Measurements from ENCODE around the gene SIPA1L3. TPM values are rescaled to one million over a fixed set of nuclear protein-coding genes. Genes with fewer than 3 reads are reported as not detected.
A peak's percentile ranks its signal among the peaks of the same experiment; 100 is the strongest.

Gene SIPA1L3
- total and polyA plus RNA-seq, 2 experiments from 2014 or later: 15.7 to 54.1 TPM

GRCh38 chr19:37980419-37981170, 73.6 kb downstream of the SIPA1L3 start:
- peak overlapping the region; percentile 71 for H3K27ac Mint-ChIP-seq
- peaks cover 56% of the 10 kb centered on the region for H3K79me2 ChIP-seq (replicated peaks; ENCODE audit: insufficient read depth)
- TF ChIP-seq REST (IDR thresholded peaks at IDR 0.05; ENCODE audit: unreplicated experiment) (no peak), ZNF114 (CRISPR knock-in tag; IDR thresholded peaks at IDR 0.05) (no peak), STAT1 (IDR thresholded peaks at IDR 0.05; ENCODE audit: unreplicated experiment) (no peak), CTCF (conservative IDR thresholded peaks at IDR 0.05; ENCODE audit: low read depth in 2 of 2) (no peak), EZH2phosphoT487 (IDR thresholded peaks at IDR 0.05; ENCODE audit: unreplicated experiment) (no peak), EZH2 (IDR thresholded peaks at IDR 0.05; ENCODE audit: low read depth, unreplicated experiment) (no peak)

GRCh38 chr19:37981785-37982475, 74.9 kb downstream of the SIPA1L3 start:
- H3K27ac Mint-ChIP-seq: no peak overlapping the region; the same call in 1 of the 2 replicates
- TF ChIP-seq JUNB (IDR thresholded peaks at IDR 0.05; ENCODE audit: unreplicated experiment) (no peak), REST (IDR thresholded peaks at IDR 0.05; ENCODE audit: unreplicated experiment) (peak; percentile 35)
- no peak for ATAC-seq

More at GRCh38 chr19:37980419-37981170, 73.6 kb downstream of the SIPA1L3 start:
- Histone ChIP-seq H3K27me3 (ENCODE audit: insufficient read depth) (no peaks in the 10 kb centered on the region), H3K9me2 (ENCODE audit: insufficient read depth) (no peaks in the 10 kb centered on the region), H3K4me1 (ENCODE audit: insufficient read depth) (no peaks in the 10 kb centered on the region), H3F3A (replicated peaks; ENCODE audit: low read depth) (no peaks in the 10 kb centered on the region), H3K4me3 (no peak overlapping the region), H4K20me1 (replicated peaks; ENCODE audit: insufficient read depth) (peaks cover 4% of the 10 kb centered on the region), H3K4me2 (no peak overlapping the region), H3K27ac (ENCODE audit: low read depth) (no peak overlapping the region), H2AFZ (no peak overlapping the region), H3K36me3 (ENCODE audit: insufficient read depth) (no peaks in the 10 kb centered on the region)
- peaks cover 28% of the 10 kb centered on the region for H3K4me1 Mint-ChIP-seq
- DNase-seq (ENCODE audit: low spot score): no peak
- no peak for ATAC-seq
- peaks cover 9% of the 10 kb centered on the region for H3K27me3 Mint-ChIP-seq (ENCODE audit: insufficient read depth, low read depth, poor library complexity)
- H3K36me3 Mint-ChIP-seq (ENCODE audit: low read depth): no peaks in the 10 kb centered on the region; the same call in 2 of the 3 replicates
- no peak overlapping the region; the same call in 2 of the 3 replicates for H3K4me3 Mint-ChIP-seq
- no peaks in the 10 kb centered on the region for H3K9me3 Mint-ChIP-seq

More at GRCh38 chr19:37981785-37982475, 74.9 kb downstream of the SIPA1L3 start:
- Histone ChIP-seq H3K27me3 (ENCODE audit: insufficient read depth) (no peaks in the 10 kb centered on the region), H4K20me1 (replicated peaks; ENCODE audit: insufficient read depth) (peaks cover 4% of the 10 kb centered on the region), H3K27ac (ENCODE audit: low read depth) (no peak overlapping the region; the same call in 1 of the 2 replicates), H3K36me3 (ENCODE audit: insufficient read depth) (no peaks in the 10 kb centered on the region), H2AFZ (no peak overlapping the region), H3F3A (replicated peaks; ENCODE audit: low read depth) (peaks cover 7% of the 10 kb centered on the region; the same call in 1 of the 2 replicates), H3K4me3 (no peak overlapping the region), H3K4me1 (ENCODE audit: insufficient read depth) (peaks cover 12% of the 10 kb centered on the region; the same call in 1 of the 2 replicates), H3K79me2 (replicated peaks; ENCODE audit: insufficient read depth) (peaks cover 56% of the 10 kb centered on the region), H3K4me2 (no peak overlapping the region), H3K9me2 (ENCODE audit: insufficient read depth) (no peaks in the 10 kb centered on the region)
- H3K27me3 Mint-ChIP-seq (ENCODE audit: insufficient read depth, low read depth, poor library complexity): peaks cover 8% of the 10 kb centered on the region
- H3K4me3 Mint-ChIP-seq: no peak overlapping the region
- H3K36me3 Mint-ChIP-seq (ENCODE audit: low read depth): no peaks in the 10 kb centered on the region
- no peak for DNase-seq (ENCODE audit: low spot score)
- H3K4me1 Mint-ChIP-seq: peaks cover 37% of the 10 kb centered on the region
- no peaks in the 10 kb centered on the region for H3K9me3 Mint-ChIP-seq

Data from GM23338 (cell line).